ENCODE data around the gene BIN2. TPM values are rescaled to one million over a fixed set of nuclear protein-coding genes. Genes with fewer than 3 reads are reported as not detected.

Gene BIN2
- total and polyA plus RNA-seq, 2 of the 13 experiments (the other 11 are each of a cell fraction or from before 2014, with no cell fraction given): not detected

- no peaks in the 10 kb centered on the region for H3K4me1 ChIP-seq (ENCODE audit: insufficient read depth, low read length)
- intact Hi-C loops (cut with micrococcal nuclease; ENCODE audit: unreplicated experiment): no loop called here
- no peak overlapping the region for H3K4me3 ChIP-seq (replicated peaks in 1 of 3; ENCODE audit: insufficient read depth in 1 of 3, low read depth in 2 of 3, low read length in 3 of 3)
- TF ChIP-seq GZF1 (CRISPR knock-in tag; IDR thresholded peaks at IDR 0.05) (no peak), XBP1 (CRISPR knock-in tag; IDR thresholded peaks at IDR 0.05) (no peak), BCL3 (CRISPR knock-in tag; IDR thresholded peaks at IDR 0.05) (no peak), ZNF790 (CRISPR knock-in tag; IDR thresholded peaks at IDR 0.05; ENCODE audit: borderline replicate concordance) (no peak)
- CTCF ChIA-PET (ENCODE audit: low intra/inter-chr PET ratio, low total read pairs): no interaction called here
- no peak overlapping the region for H3K4me2 ChIP-seq (ENCODE audit: low read depth, low read length)
- H3K9me3 ChIP-seq (ENCODE audit: low read length): no peaks in the 10 kb centered on the region
- H3K27ac ChIP-seq (ENCODE audit: extremely low read length, insufficient read depth, low read length): no peak overlapping the region
- POLR2A ChIA-PET: no interaction called here
- 29% methylated on average over 1 of the region's 1 CpG for WGBS (ENCODE audit: low lambda C conversion rate)
- H3K9ac ChIP-seq (ENCODE audit: insufficient read depth, low read depth, low read length): no peak overlapping the region
- BruUV-seq (replicated peaks): no TSS peak
- FAIRE-seq: no peak
- H3K79me2 ChIP-seq (ENCODE audit: insufficient read depth, low read length): no peaks in the 10 kb centered on the region
- no peaks in the 10 kb centered on the region for H4K20me1 ChIP-seq (ENCODE audit: insufficient read depth, low read length)
- in situ Hi-C loops (cut with HindIII; ENCODE audit: extremely low pct_ligation_motif_present, low pct_unique_long_range_greater_than_20kb): no loop called here
- no peak for ATAC-seq
- H3K27me3 ChIP-seq (ENCODE audit: control insufficient read depth in 1 of 2, insufficient read depth in 2 of 2, low read length in 2 of 2): peaks cover 0 to 4% of the 10 kb centered on the region in 2 experiments; a peak in 1 of 5 replicates
- DNase-seq (ENCODE audit: low spot score): no peak
- no peak overlapping the region for H2AFZ ChIP-seq (ENCODE audit: low read length)
- no peaks in the 10 kb centered on the region for H3K36me3 ChIP-seq (replicated peaks in 1 of 2; ENCODE audit: control insufficient read depth in 1 of 2, insufficient read depth in 2 of 2, low read length in 2 of 2)
Measured at GRCh38 chr12:51285843-51286242, 38.1 kb downstream of the BIN2 start.

GRCh38 chr12:51281202-51281924 is 42.6 kb downstream of the BIN2 start:
- Histone ChIP-seq H3K9ac (ENCODE audit: insufficient read depth, low read depth, low read length) (no peak overlapping the region), H3K27me3 (ENCODE audit: control insufficient read depth in 1 of 2, insufficient read depth in 2 of 2, low read length in 2 of 2) (peaks cover 0 to 4% of the 10 kb centered on the region in 2 experiments; a peak in 1 of 5 replicates), H3K79me2 (ENCODE audit: insufficient read depth, low read length) (no peaks in the 10 kb centered on the region), H3K4me3 (replicated peaks in 1 of 3; ENCODE audit: insufficient read depth in 1 of 3, low read depth in 2 of 3, low read length in 3 of 3) (no peak overlapping the region), H3K4me1 (ENCODE audit: insufficient read depth, low read length) (no peaks in the 10 kb centered on the region), H3K9me3 (ENCODE audit: low read length) (no peaks in the 10 kb centered on the region), H3K36me3 (replicated peaks in 1 of 2; ENCODE audit: control insufficient read depth in 1 of 2, insufficient read depth in 2 of 2, low read length in 2 of 2) (no peaks in the 10 kb centered on the region), H3K4me2 (ENCODE audit: low read depth, low read length) (no peak overlapping the region), H2AFZ (ENCODE audit: low read length) (no peak overlapping the region), H4K20me1 (ENCODE audit: insufficient read depth, low read length) (no peaks in the 10 kb centered on the region), H3K27ac (ENCODE audit: extremely low read length, insufficient read depth, low read length) (no peak overlapping the region)
- in situ Hi-C loops (cut with HindIII; ENCODE audit: extremely low pct_ligation_motif_present, low pct_unique_long_range_greater_than_20kb): no loop called here
- ChIA-PET CTCF (ENCODE audit: low intra/inter-chr PET ratio, low total read pairs) (no interaction called here), POLR2A (no interaction called here)
- DNase-seq (ENCODE audit: low spot score) (no peak), FAIRE-seq (no peak), ATAC-seq (no peak)
- WGBS (ENCODE audit: low lambda C conversion rate): 38% methylated on average over 4 of the region's 4 CpGs
- intact Hi-C loops (cut with micrococcal nuclease; ENCODE audit: unreplicated experiment): no loop called here
- BruUV-seq (replicated peaks): no TSS peak
- no peak for TF ChIP-seq ZC3H13 (CRISPR knock-in tag; IDR thresholded peaks at IDR 0.05)
- no peak for TF ChIP-seq ZNF75D (CRISPR knock-in tag; IDR thresholded peaks at IDR 0.05; ENCODE audit: borderline replicate concordance)
- no peak for TF ChIP-seq MAF1 (CRISPR knock-in tag; IDR thresholded peaks at IDR 0.05; ENCODE audit: borderline replicate concordance)
- no peak for TF ChIP-seq ZNF280D (CRISPR knock-in tag; IDR thresholded peaks at IDR 0.05)
- no peak for TF ChIP-seq HCFC1 (IDR thresholded peaks at IDR 0.05; ENCODE audit: low read depth, low read length)
- TF ChIP-seq ZNF574 (CRISPR knock-in tag; IDR thresholded peaks at IDR 0.05): no peak
- TF ChIP-seq GZF1 (CRISPR knock-in tag; IDR thresholded peaks at IDR 0.05): no peak

All from HepG2 (cell line).